22Rv1 (cell line): Measurements from ENCODE around the gene ANKH.

Source experiments
- H3K27ac ChIP-seq: fragments of 450-650 bp; 2 replicates; pipeline ENCODE4 v1.5.1; 2017
- CTCF ChIP-seq: fragments of 450-650 bp; IDR thresholded peaks from 2 replicates; pipeline ENCODE4 v1.5.1; 2017; ENCODE audit warnings: mild to moderate bottlenecking
- ZFX ChIP-seq: fragments of 450-650 bp; IDR thresholded peaks from 2 replicates; pipeline ENCODE4 v1.6.1; 2017; ENCODE audit warnings: antibody characterized with exemption, borderline replicate concordance

ANKH gene

DNA sequence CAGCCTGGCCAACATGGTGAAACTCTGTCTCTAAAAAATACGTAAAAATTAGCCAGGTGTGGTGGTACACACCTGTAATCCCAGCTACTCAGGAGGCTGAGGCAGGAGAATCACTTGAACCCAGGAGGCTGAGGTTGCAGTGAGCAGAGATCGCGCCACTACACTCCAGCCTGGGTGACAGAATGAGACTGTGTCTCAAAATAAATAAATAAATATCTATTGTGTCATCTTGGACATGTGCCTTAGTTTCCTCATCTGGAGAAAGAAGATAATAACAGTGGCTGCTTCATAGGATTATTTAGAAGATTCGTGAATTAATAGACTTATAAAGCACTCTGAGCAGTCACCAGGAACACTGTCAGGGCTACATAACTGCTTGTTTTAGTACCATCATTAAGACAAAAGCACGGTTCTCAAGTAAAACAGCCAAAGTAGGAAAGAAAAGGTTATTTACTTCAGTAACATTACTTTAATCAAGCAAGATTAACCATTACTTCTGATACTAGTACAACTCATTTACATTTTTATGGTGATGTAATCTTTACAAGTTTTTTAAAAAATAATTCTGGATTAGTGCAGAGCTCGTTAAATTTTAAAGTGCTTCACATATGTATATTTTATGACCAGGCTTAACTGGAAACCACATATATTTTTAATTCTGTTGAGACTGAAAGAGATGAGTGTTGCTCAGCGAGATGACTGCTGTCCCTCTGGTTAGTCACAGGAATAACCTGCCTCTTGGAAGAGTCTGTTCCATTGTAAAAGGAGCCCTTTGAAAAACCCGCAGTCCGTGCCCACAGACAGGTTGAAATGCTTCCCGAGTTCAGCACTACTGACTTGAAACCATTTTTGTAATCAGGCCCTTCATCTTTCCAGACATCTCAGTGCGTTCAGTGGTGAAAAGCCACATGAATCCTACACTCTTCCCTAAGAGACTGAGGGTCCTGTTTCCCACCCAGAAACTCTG is 36.7 kb downstream of the ANKH start:
- no peak overlapping the region for H3K27ac ChIP-seq
- TF ChIP-seq CTCF (no peak), ZFX (no peak)

- H3K27ac ChIP-seq, result no peak overlapping the region
- TF ChIP-seq CTCF, result no peak
- no peak for TF ChIP-seq ZFX
These were observed 37.5 kb downstream of the ANKH start for GRCh38 chr5:14834062-14834461.

DNA sequence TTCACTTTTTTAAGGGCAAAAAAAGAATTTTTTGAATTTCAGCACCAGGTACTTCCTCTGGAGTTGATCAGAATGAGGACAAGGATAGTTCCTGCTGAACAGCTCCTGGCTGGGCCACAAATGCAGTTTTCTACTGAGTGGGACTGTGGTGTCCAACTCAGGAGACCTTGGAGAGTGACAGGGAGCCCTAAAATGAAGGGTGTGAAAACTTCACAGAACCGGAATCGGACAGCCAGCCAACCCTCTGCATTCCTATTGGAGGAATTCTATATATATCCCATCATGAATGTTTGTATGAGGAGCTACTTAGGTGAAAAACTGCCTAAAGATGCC is 40.6 kb downstream of the ANKH start:
- TF ChIP-seq CTCF, result no peak
- no peak for TF ChIP-seq ZFX
- no peak overlapping the region for H3K27ac ChIP-seq

GRCh38 chr5:14830210-14831005 is 41.2 kb downstream of the ANKH start:
- no peak overlapping the region for H3K27ac ChIP-seq

GRCh38 chr5:14829396-14829795 is 42.2 kb downstream of the ANKH start:
- TF ChIP-seq CTCF, result no peak
- TF ChIP-seq ZFX, result no peak
- no peak overlapping the region for H3K27ac ChIP-seq

More at GRCh38 chr5:14830210-14831005, 41.2 kb downstream of the ANKH start:
- TF ChIP-seq CTCF, result no peak
- no peak for TF ChIP-seq ZFX

DNA sequence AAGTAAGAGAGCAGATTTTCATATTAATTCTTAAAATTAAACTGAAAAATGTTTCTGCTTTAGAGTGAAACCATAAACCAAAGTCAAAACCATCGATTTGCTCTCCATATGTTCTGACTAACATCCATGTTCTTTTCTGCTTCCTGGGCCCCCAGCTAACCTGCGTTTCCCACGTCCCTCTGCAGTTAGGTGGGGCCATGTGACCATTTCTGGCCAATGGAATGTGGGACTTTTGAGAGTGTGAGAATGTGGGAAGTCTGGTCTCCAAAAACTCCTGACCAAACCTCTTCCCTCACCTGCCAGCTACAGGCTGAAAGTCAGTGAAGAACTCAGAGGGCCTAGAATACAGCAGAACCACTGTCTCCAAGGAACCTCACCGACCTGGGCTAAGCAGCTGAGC is 44.9 kb downstream of the ANKH start:
- no peak for TF ChIP-seq CTCF
- TF ChIP-seq ZFX, result no peak
- H3K27ac ChIP-seq, result no peak overlapping the region

DNA sequence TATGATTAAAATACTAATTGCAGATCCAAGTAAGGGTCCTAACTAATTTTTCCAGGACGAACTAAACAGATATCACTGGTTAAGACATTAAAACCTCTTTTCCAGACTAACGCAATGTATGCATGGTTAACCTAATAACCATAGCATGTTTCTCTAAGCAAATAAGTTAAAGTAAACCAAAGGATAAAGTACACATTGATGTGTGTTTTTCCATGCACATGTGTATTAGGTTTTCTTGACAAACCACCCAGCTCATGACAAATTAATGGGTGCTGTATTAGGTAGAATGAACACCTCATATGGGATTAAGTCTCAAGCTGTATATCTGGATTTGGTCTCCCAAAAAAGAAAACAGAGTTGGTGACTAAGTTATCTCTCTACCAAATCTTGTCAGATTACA is 45.6 kb downstream of the ANKH start:
- no peak for TF ChIP-seq CTCF
- TF ChIP-seq ZFX, result no peak
- no peak overlapping the region for H3K27ac ChIP-seq
